Erythroblast (primary cell): ENCODE data around the gene EEFSEC.

Experiments used
- GATA1 ChIP-seq: IDR thresholded peaks from 2 replicates; pipeline ENCODE4 v1.6.1; 2011; ENCODE audit warnings: low read depth, mild to moderate bottlenecking, control low read depth, low read length, moderate library complexity
- POLR2A ChIP-seq: IDR thresholded peaks from 2 replicates; pipeline ENCODE4 v1.6.1; 2011; ENCODE audit warnings: mild to moderate bottlenecking, low read length

GRCh38 chr3:128241741-128242140, 88.5 kb downstream of the EEFSEC start:
- no peak for TF ChIP-seq GATA1
- no peak for TF ChIP-seq POLR2A
